ENCODE measurements around the gene DLGAP1. TPM values are rescaled to one million over a fixed set of nuclear protein-coding genes. Genes with fewer than 3 reads are reported as not detected.

Gene DLGAP1
- total and polyA plus RNA-seq, 10 of the 15 experiments (the other 5 are each of a cell fraction or from before 2014, with no cell fraction given): 0.23 to 27.6 (median 1.9) TPM

- Histone ChIP-seq H3K27me3 (replicated peaks in 1 of 2; ENCODE audit: control insufficient read depth in 2 of 2, insufficient read depth in 2 of 2, low read length in 1 of 2) (no peaks in the 10 kb centered on the region), H3K27ac (ENCODE audit: control insufficient read depth, insufficient read depth) (no peak overlapping the region), H2AFZ (ENCODE audit: control insufficient read depth, low read depth, low read length) (no peak overlapping the region), H3K4me1 (ENCODE audit: control insufficient read depth, insufficient read depth, low read length) (no peaks in the 10 kb centered on the region), H3K9ac (ENCODE audit: control insufficient read depth, insufficient read depth, low read length) (no peak overlapping the region), H3K4me2 (ENCODE audit: control insufficient read depth, insufficient read depth) (no peak overlapping the region), H3K4me3 (no peak overlapping the region), H3K36me3 (ENCODE audit: control insufficient read depth in 2 of 2, insufficient read depth in 2 of 2, low read length in 1 of 2) (no peaks in the 10 kb centered on the region), H3K9me3 (replicated peaks; ENCODE audit: control insufficient read depth, insufficient read depth, low read length) (no peaks in the 10 kb centered on the region), H3K79me2 (ENCODE audit: control insufficient read depth, insufficient read depth, low read length) (no peaks in the 10 kb centered on the region), H4K20me1 (ENCODE audit: control insufficient read depth, insufficient read depth) (no peaks in the 10 kb centered on the region; the same call in 1 of the 2 replicates)
- intact Hi-C loops (cut with micrococcal nuclease; ENCODE audit: unreplicated experiment) (no loop called here), in situ Hi-C loops (cut with MboI) (no loop called here)
- SMC1A ChIA-PET (ENCODE audit: uncharacterized antibody, unreplicated experiment): interaction anchor here (0.5 to 2.2 kb wide), 11 partner anchors 8 to 1454 kb away, joined by 3 to 10 read pairs (median 3); no protein-coding TSS in a partner anchor
- TSS peak; percentile 5 for BruUV-seq (replicated peaks)
- ATAC-seq (peak; percentile 66), DNase-seq (ENCODE audit: low read depth, low spot score) (no peak), FAIRE-seq (no peak)
- TF ChIP-seq RBBP5 (conservative IDR thresholded peaks at IDR 0.05) (no peak), HDGF (IDR thresholded peaks at IDR 0.05) (no peak), ZNF274 (IDR thresholded peaks at IDR 0.05; ENCODE audit: insufficient read depth, insufficient read length) (no peak), RB1 (IDR thresholded peaks at IDR 0.05; ENCODE audit: borderline replicate concordance) (no peak), PAX8 (IDR thresholded peaks at IDR 0.05) (no peak), BMI1 (IDR thresholded peaks at IDR 0.05; ENCODE audit: borderline replicate concordance) (no peak), SKIL (IDR thresholded peaks at IDR 0.05; ENCODE audit: low read depth, poor library complexity, severe bottlenecking) (no peak), ATF7 (IDR thresholded peaks at IDR 0.05; ENCODE audit: low read depth) (no peak), CBFB (IDR thresholded peaks at IDR 0.05; ENCODE audit: low read depth) (no peak), NR2C1 (IDR thresholded peaks at IDR 0.05) (no peak), POU2F2 (IDR thresholded peaks at IDR 0.05; ENCODE audit: borderline replicate concordance, low read depth, low read length) (no peak), TARDBP (IDR thresholded peaks at IDR 0.05; ENCODE audit: borderline replicate concordance) (no peak), MYC (IDR thresholded peaks at IDR 0.05; ENCODE audit: insufficient read depth, insufficient read length, insufficient replicate concordance, low read length, severe bottlenecking) (no peak), TBL1XR1 (IDR thresholded peaks at IDR 0.05; ENCODE audit: low read depth, low read length) (no peak), BRCA1 (IDR thresholded peaks at IDR 0.05; ENCODE audit: low read depth, low read length) (no peak), TCF7 (IDR thresholded peaks at IDR 0.05; ENCODE audit: borderline replicate concordance) (no peak), RELB (IDR thresholded peaks at IDR 0.05; ENCODE audit: low read depth) (no peak), STAT1 (conservative IDR thresholded peaks at IDR 0.05) (no peak), RAD21 (IDR thresholded peaks at IDR 0.05; ENCODE audit: insufficient read depth, low read depth, low read length) (no peak)
- CTCF ChIA-PET: interaction anchor here (0.6 to 3.0 kb wide), 6 partner anchors 9 to 199 kb away, joined by 3 to 11 read pairs (median 4); no protein-coding TSS in a partner anchor
- POLR2A ChIA-PET: interaction anchor here (0.5 kb wide), 1 partner anchor 334 kb away, joined by 4 read pairs; no protein-coding TSS in a partner anchor
- RAD21 ChIA-PET (ENCODE audit: unreplicated experiment): interaction anchor here (0.9 to 1.4 kb wide), 5 partner anchors 8 to 197 kb away, joined by 3 to 6 read pairs (median 4); no protein-coding TSS in a partner anchor
- 26% methylated on average over 4 of the region's 4 CpGs for WGBS (ENCODE audit: insufficient coverage, insufficient replicate concordance, low lambda C conversion rate, missing lambda C conversion rate)
These were observed 487.5 kb downstream of the DLGAP1 start for GRCh38 chr18:3967359-3968180.
